Activated T-cell treated with anti-CD3 and anti-CD28 coated beads, Interleukin-2, amount 50 U/mL, for 4 hours (primary cell): ENCODE measurements around the gene RARA. TPM values are rescaled to one million over a fixed set of nuclear protein-coding genes. Genes with fewer than 3 reads are reported as not detected.

Experiments
- ATAC-seq, 2 donors: fragments of 200-7000 bp; cut with Tn5 transposase; one replicate each; pipeline ENCODE4 v1.10.0; 2021
- DNase-seq: peaks from one replicate; pipeline ENCODE4 v3.0.0-alpha.2; 2020
- H3K27me3 Mint-ChIP-seq: one replicate; pipeline ENCODE4 v1.8.0; 2021; ENCODE audit warnings: low read depth, mixed read lengths
- H3K36me3 Mint-ChIP-seq: one replicate; pipeline ENCODE4 v1.8.0; 2022; ENCODE audit warnings: mixed read lengths; ENCODE audit not compliant: insufficient read depth
- H3K4me1 Mint-ChIP-seq: one replicate; pipeline ENCODE4 v1.8.0; 2021; ENCODE audit warnings: low read depth, mixed read lengths
- H3K4me3 Mint-ChIP-seq: one replicate; pipeline ENCODE4 v1.8.0; 2021; ENCODE audit warnings: mild to moderate bottlenecking, moderate library complexity, mixed read lengths
- H3K9me3 Mint-ChIP-seq: one replicate; pipeline ENCODE4 v1.8.0; 2021; ENCODE audit warnings: mixed read lengths
- total RNA-seq, 3 donors: library from RNA; stranded (reverse); gene quantifications; one replicate each; pipeline ENCODE4 v1.2.1, GENCODE V29; 2021

Gene RARA
- total RNA-seq, 3 donors from 2014 or later = 46.5 to 61.9 (median 48.7) TPM

GRCh38 chr17:40347319-40348135, 38.5 kb downstream of the RARA start:
- H3K36me3 Mint-ChIP-seq = peaks cover 14% of the 10 kb centered on the region
- no peaks in the 10 kb centered on the region for H3K27me3 Mint-ChIP-seq
- DNase-seq (no peak), ATAC-seq (no peak)
- no peaks in the 10 kb centered on the region for H3K9me3 Mint-ChIP-seq
- peaks cover 68% of the 10 kb centered on the region for H3K4me1 Mint-ChIP-seq
- H3K4me3 Mint-ChIP-seq = no peak overlapping the region

- no peaks in the 10 kb centered on the region for H3K9me3 Mint-ChIP-seq
- DNase-seq (no peak), ATAC-seq (no peak)
- peaks cover 10% of the 10 kb centered on the region for H3K36me3 Mint-ChIP-seq
- H3K27me3 Mint-ChIP-seq = no peaks in the 10 kb centered on the region
- no peak overlapping the region for H3K4me3 Mint-ChIP-seq
- peaks cover 67% of the 10 kb centered on the region for H3K4me1 Mint-ChIP-seq
Measured at GRCh38 chr17:40348136-40348504, 39.1 kb downstream of the RARA start.

DNA sequence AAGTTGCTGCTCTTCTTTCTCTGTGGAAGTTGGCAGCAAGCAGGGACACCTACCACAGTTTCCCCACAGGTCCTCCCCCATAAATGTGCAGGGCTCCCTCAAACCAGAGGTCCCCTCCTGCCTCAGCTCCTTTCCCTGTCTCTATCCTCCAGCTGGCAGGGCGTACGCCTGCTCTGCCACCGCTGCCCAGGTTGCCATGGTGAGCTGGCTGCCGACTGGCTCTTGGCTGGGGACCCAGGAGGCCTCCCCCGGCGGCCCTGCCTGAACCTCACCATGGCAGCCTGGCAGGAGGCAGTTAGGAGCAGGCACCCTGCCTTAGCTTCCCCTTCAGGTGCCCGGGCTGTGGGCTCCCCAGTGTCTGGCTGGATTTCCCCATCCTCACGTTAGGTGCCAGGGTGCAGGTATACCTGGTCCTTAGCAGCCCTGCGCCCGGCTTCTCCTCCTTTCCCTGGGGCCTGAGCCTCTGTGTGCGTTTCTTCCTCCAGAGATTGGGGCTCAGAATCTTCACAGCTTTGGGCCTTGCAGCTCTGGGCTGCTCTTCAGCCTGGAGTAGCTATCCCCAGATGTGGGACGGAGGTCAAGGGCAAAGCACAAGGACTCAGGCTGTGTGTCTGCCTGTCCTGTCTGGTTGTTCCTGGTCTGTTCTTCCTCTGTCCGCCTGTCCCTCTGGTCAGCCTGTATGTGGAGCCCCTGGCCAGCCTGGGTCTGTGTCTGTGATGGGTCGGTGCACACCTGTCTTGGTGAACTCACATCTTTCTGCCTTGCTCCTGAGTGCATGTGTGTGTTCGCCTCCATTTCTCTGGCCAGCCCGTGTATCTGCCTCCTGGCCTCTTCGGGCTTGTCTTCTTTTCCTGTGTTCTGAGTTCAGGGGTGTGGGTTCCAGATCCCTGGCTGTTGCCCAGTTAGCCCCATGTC, 39.8 kb downstream of the RARA start:
- ATAC-seq (no peak), DNase-seq (no peak)
- no peaks in the 10 kb centered on the region for H3K9me3 Mint-ChIP-seq
- H3K4me1 Mint-ChIP-seq = peaks cover 60% of the 10 kb centered on the region
- no peaks in the 10 kb centered on the region for H3K27me3 Mint-ChIP-seq
- peaks cover 9% of the 10 kb centered on the region for H3K36me3 Mint-ChIP-seq
- no peak overlapping the region for H3K4me3 Mint-ChIP-seq

- Mint-ChIP-seq H3K27me3 (no peaks in the 10 kb centered on the region), H3K4me1 (peaks cover 53% of the 10 kb centered on the region), H3K4me3 (no peak overlapping the region), H3K36me3 (peaks cover 9% of the 10 kb centered on the region), H3K9me3 (no peaks in the 10 kb centered on the region)
- DNase-seq = no peak
- no peak for ATAC-seq
Measured at GRCh38 chr17:40349477-40349894, 40.5 kb downstream of the RARA start.

GRCh38 chr17:40349895-40350688, 41.1 kb downstream of the RARA start:
- Mint-ChIP-seq H3K4me1 (peaks cover 51% of the 10 kb centered on the region), H3K4me3 (no peak overlapping the region), H3K36me3 (peaks cover 9% of the 10 kb centered on the region), H3K9me3 (no peaks in the 10 kb centered on the region), H3K27me3 (no peaks in the 10 kb centered on the region)
- DNase-seq (no peak), ATAC-seq (no peak)

GRCh38 chr17:40350689-40351358, 41.8 kb downstream of the RARA start:
- H3K9me3 Mint-ChIP-seq = no peaks in the 10 kb centered on the region
- ATAC-seq = no peak

DNA sequence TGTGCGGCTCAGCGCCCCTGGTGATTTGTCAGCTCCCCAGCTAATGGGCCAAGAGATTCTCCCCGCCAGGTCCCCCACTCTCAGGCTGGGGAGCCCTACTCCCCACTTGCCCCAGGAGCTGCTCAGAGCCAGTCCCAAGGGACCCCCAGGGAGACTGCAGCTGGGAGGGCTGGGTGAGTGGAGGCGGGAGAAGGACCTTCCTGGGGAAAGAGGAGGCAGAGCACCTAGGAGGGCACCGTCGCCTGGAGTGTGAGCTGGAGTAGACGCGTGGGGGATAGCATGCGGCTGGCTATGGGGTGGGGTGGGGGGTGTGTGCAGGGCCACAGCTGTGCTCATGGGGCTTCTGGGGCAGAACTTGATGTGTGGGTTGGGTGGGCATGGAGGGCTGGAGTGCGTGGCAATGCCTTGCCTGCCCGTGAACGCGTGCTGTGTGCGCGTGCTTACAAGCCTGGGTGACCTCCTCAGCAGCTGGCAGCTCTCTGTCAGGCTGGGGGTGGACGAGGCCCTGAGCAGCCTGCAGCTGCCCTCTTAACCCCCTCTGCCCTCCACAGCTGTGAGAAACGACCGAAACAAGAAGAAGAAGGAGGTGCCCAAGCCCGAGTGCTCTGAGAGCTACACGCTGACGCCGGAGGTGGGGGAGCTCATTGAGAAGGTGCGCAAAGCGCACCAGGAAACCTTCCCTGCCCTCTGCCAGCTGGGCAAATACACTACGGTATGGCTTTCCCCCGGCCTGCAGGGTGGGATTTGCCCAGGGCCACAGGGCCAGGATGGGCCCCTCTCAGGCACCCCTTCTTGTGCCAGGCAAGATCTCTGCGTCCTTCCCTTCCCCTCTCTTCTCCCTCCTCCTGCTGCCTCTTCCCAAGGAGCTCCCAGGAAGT, 42.6 kb downstream of the RARA start:
- Mint-ChIP-seq H3K4me1 (peaks cover 39% of the 10 kb centered on the region), H3K9me3 (no peaks in the 10 kb centered on the region), H3K27me3 (no peaks in the 10 kb centered on the region), H3K4me3 (no peak overlapping the region), H3K36me3 (peaks cover 12% of the 10 kb centered on the region)
- DNase-seq = no peak
- no peak for ATAC-seq

More at GRCh38 chr17:40350689-40351358, 41.8 kb downstream of the RARA start:
- H3K4me1 Mint-ChIP-seq = peaks cover 45% of the 10 kb centered on the region
- DNase-seq = no peak
- H3K4me3 Mint-ChIP-seq = no peak overlapping the region
- H3K36me3 Mint-ChIP-seq = peaks cover 12% of the 10 kb centered on the region
- no peaks in the 10 kb centered on the region for H3K27me3 Mint-ChIP-seq

GRCh38 chr17:40352237-40352778, 43.3 kb downstream of the RARA start:
- ATAC-seq (no peak), DNase-seq (no peak)
- Mint-ChIP-seq H3K4me3 (no peak overlapping the region), H3K36me3 (peaks cover 12% of the 10 kb centered on the region), H3K4me1 (peaks cover 32% of the 10 kb centered on the region), H3K9me3 (no peaks in the 10 kb centered on the region), H3K27me3 (no peaks in the 10 kb centered on the region)

DNA sequence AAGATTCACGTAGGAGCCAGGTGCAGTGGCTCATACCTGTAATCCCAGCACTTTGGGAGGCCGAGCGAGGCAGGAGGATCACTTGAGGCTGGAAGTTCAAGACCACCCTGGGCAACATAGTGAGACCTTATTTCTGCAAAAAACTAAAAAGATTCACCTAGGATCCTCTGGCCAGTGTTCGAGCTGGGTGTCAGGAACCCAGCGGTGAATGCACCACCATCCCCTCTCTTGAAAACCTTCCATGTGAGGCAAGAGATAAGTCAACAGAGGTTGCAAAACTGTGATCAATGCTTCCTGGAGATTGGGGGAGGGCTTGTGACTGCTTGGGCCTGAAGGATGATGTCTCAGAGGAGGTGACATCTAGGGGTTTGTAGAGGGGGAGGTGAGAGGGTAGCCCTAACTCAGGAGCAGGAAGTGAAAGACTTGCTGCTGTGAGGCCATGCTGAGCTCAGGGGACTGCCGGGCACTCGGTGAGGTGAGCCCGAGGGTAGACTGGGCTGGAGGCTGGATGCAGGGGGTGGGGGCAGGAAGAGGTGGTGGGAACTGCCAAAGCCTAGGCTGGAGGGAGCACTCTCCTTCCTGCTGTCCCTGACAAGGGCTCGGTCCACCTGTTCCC, 43.9 kb downstream of the RARA start:
- H3K4me3 Mint-ChIP-seq = no peak overlapping the region
- H3K27me3 Mint-ChIP-seq = no peaks in the 10 kb centered on the region
- no peaks in the 10 kb centered on the region for H3K9me3 Mint-ChIP-seq
- H3K36me3 Mint-ChIP-seq = peaks cover 12% of the 10 kb centered on the region
- no peak for DNase-seq
- H3K4me1 Mint-ChIP-seq = peaks cover 28% of the 10 kb centered on the region
- peak in 1 of 2 donors; percentile 41 for ATAC-seq

GRCh38 chr17:40354221-40355122, 45.5 kb downstream of the RARA start:
- ATAC-seq = no peak
- Mint-ChIP-seq H3K27me3 (no peaks in the 10 kb centered on the region), H3K36me3 (peaks cover 8% of the 10 kb centered on the region), H3K4me3 (no peak overlapping the region), H3K9me3 (no peaks in the 10 kb centered on the region), H3K4me1 (peaks cover 28% of the 10 kb centered on the region)
- DNase-seq = no peak

GRCh38 chr17:40355123-40355803, 46.3 kb downstream of the RARA start:
- ATAC-seq = peak; percentile 78 to 84

More at GRCh38 chr17:40355123-40355803, 46.3 kb downstream of the RARA start:
- Mint-ChIP-seq H3K9me3 (no peaks in the 10 kb centered on the region), H3K27me3 (peaks cover 3% of the 10 kb centered on the region), H3K4me3 (no peak overlapping the region), H3K36me3 (peaks cover 8% of the 10 kb centered on the region), H3K4me1 (peaks cover 24% of the 10 kb centered on the region)
- DNase-seq = peak; percentile 80
